GM18907 (cell line): ENCODE measurements around the gene RCVRN.

Experiments
- ATAC-seq: cut with Tn5 transposase; IDR thresholded peaks from one replicate; pipeline ENCODE4 v1.9.1; 2021; ENCODE audit warnings: mild to moderate bottlenecking, moderate library complexity; ENCODE audit not compliant: unreplicated experiment

The RCVRN gene

DNA sequence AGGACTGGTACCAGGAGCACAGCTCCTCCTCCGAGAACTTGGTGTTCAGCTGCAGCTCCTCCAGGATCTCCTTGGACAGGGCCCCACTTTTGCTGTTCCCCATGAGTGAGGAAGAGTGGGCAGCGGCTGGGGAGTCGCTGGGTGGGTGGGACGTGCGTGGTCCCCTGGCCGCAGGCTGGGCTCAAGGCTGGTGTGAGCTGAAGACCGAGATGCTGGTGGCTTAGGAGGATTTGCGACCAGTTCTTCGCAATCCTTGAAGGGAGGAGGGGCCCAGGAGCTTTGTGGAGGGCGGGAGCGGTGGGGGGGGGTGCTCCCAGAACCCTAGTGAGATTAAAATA, at the start of gene RCVRN:
TSS of gene RCVRN (minus strand) at position 194 of the 338 bp plus-strand sequence. CDS start at position 103, 91 bp downstream.
- no peak for ATAC-seq

DNA sequence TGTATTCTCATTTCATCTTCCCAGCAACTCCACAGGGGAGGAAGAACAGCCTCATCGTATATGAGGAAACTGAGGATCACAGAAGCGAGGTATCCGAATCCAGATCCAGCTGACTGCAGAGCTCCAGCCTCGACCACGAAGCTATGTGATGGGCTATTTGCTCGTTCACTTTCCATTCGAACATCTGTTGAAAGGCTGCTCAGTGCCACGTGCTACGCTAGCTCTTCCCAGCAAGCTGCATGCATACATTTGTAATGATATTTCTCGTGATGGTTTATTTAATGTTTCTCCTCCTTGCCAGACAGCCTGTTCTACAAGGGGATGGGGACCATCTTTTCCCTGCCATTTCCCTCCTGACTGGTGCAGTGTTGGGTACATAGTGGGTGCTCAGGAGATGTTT, 48.4 kb upstream of the RCVRN start:
- ATAC-seq: no peak

DNA sequence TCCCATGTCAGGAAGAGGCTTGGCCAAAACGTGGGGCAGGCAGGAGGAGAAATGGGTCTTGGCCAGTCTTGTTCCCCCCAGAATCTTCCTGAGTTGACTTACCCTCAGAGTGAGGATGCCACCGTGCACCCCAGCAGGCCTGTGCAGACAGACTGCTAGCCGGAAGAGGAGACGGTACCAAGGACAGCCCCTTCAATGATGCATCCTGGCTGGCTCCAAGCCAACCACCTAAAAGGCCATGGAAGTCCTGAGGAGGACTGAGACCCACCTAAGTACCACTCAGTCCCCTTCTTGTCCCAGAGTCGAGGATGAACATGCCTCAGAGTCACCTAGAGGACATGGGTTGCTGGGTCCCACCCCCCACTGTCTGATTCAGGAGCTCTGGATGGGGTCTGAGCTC, 46.7 kb upstream of the RCVRN start:
- ATAC-seq: no peak

DNA sequence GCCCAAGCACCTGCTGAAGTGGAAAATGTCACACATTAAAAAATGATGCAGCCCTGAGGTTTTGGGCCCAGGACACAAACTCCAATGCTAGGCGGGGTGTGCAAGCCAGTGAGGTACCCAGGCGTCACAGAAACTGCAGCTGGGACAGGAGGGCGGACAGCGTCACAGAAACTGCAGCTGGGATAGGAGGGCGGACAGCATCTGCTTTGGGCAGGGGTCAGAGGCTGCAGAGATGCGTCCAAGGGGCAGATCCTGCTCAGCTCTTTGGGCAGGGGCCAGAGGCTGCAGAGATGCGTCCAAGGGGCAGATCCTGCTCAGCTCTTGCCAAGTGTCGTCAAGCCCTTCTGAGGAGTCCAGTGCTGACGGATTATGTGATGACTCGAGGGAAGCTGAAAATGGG, 43.9 kb upstream of the RCVRN start:
- no peak for ATAC-seq

DNA sequence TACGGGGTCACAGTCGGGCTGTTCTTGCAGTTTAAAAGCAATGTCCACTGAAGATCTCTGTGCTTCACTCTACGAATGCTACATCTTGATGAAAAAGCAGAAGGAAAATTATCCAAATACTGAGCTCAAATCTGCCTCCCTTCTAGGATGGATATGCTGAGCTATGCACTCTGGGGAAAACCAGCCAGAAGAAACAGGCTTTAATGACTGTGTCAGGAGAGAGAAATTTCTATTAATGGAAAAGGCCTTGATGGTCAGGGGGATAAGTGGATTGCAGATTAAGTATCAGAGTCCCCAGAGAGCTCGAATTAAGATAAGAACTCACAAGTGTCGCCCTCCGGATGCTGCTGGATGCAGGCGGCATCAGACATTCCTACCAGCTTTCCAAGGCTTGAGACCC, 39.6 kb upstream of the RCVRN start:
- ATAC-seq: no peak

DNA sequence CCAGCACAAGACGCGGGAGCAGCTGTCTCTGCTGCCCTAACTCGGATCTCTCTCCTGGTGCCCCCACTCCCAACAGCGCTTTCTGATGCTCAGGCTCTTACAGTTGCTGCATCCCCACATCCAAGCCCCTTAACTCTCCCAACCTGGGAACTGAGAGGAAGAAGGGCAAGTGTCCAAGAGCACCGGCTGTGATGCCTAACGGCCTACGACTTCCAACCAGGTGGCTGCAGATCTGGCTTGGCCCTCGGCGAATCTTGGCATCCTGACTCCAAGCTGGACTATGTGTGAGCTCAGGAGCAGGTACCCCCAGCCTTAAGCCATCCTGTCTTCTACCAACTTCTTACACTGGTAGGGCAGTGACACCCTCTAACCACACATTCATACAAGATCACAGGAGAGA, 38.3 kb upstream of the RCVRN start:
- ATAC-seq: no peak

DNA sequence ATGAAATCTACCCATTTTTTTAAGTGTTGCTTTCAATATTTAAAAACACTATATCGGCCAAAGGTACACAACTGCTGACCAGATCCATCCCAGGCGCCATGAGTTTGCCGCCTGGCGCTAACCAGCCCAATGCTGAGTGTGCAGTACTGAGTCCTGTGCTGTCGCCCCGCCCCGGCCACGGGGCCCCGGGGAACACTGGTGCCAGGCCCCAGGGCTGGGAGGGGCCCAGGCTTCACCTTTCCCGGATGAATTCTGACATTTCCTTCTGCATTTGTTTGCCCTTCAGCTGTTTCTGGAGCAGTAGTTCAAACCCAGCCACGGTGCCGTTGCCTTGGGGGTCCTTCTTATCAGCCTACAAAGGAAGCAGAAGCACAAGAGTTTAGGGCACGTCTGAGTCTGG, 37.8 kb upstream of the RCVRN start:
- no peak for ATAC-seq

DNA sequence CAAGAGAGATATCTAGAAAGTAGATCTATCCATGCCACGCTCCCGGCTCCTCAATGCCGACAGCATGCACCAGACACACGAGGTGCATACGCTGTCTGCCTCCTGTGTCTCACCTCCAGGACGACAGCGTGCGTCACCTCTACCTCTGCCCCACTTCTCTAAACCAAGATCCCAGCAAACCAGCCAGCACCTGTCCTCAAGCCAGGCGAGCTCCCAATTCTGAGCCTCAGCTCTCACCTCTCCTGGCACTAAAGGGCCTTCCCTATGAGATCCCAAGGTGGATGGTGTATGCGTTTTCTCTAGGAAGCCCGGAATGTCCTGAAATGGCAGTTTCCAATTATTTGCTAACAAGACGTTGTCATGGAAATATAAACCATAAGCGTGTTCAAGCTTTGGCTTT, 36.2 kb upstream of the RCVRN start:
- ATAC-seq: no peak

DNA sequence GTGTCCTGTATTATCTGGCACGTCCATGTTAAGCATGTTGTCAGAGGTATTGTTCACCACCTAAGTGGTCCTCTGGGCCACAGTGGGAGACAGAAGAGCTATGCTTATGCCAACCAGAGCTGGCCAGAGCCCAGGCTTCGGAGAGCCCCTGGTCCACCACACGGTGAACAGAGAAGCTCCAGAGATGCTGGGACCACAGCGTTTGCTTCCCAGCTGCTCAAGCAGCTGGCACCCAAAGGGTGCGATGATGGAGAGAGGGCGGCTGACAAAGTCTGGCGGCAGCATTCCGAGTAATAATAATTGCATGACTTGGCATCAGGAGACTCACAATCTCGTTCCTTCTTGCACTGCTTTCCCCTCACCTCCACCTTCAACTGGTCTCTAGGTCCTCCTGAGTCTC, 35.8 kb upstream of the RCVRN start:
- ATAC-seq: no peak

DNA sequence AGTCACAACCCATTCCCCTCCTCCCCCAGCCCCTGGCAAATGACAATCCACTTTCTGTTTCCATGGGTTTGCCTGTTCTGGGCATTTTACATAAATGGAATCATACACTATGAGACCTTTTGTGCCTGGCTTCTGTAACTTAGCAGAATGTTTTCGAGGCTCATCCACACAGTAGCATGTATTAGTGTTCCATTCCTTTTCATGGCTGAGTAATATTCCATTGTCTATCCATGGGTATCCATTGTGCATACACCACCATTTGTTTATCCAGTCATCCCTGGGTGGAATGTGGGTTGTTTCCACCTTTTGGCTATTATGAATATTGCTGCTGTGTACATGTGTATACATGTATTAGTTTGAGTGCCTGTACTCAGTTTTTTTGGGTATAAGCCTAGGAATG, 33.7 kb upstream of the RCVRN start:
- no peak for ATAC-seq

DNA sequence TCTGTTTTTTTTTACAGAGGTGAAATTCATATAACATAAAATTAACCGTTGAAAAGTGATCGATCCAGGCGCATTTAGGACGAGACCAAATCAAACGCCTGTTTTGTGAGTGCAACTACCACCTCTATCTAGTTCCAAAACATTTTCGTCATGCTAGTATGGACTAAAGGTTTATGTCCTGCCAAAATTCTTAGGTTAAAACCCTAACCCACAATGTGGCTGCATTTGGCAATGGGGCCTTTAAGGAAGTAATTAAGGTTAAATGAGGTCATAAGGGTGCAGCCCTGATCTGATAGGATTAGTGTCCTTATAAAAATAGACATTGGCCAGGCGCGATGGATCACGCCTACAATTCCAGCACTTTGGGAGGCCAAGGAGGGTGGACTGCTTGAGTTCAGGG, 32.8 kb upstream of the RCVRN start:
- ATAC-seq: no peak

DNA sequence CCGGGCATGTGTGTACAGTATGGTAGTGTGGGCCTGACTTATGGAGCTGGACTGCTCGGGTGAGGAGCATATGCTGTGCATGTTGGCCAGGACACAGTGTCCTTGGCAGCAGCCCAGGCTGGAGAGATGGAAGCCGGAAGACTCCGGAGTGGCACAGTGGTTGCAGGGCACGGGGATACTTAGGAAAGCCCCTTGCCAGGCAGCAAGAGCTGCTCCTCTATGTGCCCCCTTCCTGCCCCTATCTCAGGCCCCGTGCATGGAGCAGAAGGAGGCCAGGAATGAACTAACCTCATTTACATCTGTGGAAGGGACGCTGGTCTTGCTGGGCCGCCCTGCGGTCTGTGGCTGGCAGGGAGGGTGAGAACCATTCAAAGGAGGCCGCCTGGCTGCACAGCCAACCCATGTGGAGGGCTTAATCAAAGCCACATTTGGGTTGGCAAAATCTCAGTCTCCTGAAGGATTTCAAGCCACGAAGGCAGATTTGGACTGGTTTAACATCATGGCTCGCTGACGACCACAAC, 32.2 kb upstream of the RCVRN start:
- no peak for ATAC-seq

DNA sequence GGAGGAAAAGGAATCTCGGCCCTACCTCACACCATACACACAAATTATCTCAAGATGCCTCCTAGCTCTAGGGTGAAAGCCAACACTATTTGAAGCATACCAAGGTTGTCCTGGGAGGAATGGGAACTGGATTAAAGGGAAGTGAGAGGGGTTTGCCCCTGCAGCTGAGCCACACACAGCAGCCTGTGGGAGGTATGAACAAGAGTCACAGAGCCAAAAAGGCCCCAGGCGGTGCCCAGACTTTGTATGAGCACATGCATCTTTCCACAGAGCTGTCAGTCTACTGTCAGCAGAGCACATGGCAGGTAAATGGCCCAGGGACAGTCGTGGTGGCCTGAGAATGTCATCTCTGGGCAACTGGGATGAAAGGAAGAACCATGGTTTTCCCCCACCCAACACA, 31.0 kb upstream of the RCVRN start:
- no peak for ATAC-seq

DNA sequence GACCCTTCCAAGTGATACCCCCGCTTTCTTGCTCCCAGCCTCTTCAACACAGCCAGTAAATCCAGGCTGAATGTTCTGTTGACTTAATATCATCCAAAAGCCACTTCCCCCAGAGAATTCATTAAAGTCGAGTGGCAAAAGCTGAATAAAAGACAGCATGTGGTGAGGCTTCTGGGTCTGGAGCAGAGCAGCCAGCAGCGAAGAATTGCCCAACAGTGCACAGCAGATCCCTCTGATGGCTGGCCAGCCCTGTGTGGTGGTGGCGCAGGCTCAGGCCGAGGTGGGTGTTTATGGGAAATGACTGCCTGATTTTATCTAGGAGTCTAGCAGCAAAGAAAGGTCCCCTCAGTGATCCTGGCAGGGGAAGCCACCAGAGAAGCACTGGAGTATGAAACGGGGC, 30.3 kb upstream of the RCVRN start:
- ATAC-seq: no peak

DNA sequence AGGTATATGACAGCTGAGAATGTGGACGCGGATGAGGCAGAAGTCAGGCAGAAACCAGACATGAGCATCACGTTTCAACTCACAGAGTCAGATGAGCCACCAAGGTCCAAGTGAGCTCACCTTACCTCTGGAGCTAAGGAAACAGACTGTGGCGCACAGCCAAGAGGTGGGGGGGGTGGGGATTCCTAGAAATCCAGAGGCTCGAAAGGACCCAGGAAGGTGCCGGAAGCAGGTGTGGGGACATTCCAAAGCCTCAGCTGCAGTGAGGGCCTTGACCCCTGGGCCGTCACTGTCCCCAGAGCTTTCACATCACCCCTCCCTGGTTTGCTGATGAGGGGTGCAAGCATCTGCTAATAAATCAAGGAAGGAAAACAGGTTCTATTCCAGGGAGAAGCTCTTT, 29.3 kb upstream of the RCVRN start:
- ATAC-seq: no peak

DNA sequence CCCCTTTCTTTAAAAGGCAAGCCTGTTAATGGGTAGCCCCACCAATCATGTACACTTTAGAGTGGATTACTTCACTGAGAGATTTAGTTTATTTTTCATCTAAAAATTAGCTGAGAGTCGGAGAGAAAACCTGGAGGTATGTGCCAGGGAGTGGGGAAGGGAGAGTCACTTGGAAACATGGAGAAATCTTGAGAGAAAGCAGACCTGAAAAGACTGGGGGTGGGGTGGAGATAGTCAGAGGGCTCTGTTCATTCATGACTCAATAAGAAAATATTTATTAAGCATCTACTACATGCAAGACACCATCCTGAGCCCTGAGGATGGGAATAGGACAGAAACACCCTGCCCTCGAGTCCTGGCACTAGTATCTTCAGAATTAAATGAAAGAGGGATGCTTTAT, 27.4 kb upstream of the RCVRN start:
- ATAC-seq: no peak

DNA sequence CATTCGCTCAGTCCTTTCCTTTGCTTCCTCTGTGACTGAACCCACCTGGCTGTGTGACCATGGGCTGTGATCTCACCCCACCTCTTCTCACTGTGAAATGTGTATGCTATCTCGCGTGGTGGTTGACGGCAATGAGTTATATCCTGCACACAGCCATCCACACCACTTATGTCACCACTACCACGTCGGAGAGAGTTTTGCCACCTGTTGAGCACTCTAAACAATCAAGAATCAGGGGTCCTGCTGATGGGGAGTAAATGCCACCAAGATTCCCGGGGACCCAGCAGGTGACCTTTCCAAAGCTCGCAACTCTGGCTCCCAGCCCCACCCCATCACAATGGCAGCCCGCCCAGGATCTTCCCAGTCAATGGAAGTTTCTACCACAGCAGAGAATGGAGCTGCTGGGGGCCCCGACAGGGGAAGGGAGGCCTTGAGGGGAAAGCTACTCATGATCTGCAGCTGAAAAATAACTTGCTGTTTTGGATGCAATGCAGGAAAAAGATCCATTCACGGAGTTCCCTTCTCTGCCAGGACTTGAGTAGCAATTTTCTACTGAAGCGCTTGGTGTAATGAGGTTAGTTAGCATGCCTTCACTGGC, 26.2 kb upstream of the RCVRN start:
- ATAC-seq: no peak

DNA sequence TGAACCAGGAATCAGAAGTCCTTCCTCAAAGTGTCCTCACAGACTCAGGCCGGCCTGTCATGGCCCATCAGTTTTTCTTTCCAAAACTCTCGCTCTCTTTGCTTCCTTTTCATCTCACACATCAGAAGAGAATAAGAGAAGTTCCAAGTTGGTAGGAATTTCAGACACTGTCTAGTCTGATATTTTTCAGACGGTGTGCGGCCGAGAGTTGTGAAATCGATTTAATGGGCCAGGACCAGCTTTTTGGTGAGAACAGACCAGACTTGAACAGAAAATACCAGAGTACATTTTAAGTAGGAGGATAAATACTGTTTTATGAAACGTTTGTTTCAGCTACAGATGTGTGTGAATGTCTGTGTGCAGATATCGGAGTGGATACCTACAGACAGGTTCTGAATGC, 24.8 kb upstream of the RCVRN start:
- ATAC-seq: no peak

DNA sequence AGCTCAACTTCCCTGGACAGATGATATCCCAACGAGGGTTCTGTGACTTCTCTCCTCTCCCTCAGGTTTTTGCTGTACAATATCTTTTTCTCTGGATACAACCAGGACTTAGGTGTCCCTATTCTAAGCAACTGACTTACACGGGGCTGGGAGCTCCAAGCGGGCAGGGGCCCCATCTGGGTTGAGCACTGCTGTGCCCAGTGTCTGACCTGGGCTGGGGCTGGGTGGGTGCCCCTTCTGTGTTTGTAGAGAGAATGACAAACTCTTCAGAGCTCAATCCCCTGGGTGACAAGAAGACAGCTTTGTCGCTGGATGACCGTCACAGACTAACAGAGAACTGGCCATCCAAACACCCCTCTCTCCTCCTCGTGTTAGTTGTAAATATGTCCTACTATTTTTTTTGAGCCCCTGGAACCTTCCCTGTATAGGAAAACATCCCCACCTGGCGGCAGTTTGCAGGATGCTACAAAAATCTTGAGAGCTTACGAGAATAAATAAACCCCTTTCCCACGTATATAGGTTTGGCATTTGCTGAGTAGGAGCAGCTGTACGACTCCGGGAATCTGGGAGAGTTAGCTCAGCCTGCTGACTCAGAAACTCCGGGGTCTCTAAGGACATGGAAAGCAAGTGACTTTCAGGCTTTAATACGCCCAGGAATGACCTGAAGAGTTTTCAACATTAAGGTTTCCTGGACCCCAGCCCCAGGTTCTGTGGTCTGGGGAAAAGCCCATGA, 23.7 kb upstream of the RCVRN start:
- no peak for ATAC-seq

DNA sequence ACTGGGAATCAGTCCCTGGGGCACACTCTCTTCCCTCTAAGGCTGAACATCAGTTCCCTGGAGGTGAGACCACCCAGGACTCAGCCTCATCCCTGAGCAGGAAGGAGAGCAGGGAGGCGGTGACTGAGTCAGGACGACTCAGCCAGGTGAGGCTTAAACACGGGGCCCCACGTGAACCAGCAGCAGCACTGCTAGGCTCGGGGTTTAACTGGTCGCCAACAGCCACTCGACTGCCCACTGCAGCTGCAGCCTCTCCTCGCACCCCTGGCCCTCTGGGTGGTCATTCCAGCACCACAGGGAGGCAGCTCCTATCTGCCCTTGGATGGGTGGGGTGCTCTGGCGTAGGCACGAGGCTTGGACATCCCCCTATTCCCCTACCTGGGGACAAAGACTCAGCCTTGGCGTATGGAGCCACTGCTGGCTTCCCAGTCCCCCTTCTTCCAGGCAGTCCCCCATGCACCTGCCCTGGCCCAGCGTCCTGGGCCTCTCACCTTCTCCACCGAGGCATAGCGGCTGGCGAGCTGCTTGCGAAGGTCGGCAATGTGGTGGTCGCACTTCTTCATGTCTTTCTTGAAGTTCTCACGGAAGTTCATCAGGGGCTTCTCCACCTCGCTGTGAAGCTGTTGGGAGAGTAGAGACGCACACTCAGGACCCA, 21.2 kb upstream of the RCVRN start:
- ATAC-seq: no peak

DNA sequence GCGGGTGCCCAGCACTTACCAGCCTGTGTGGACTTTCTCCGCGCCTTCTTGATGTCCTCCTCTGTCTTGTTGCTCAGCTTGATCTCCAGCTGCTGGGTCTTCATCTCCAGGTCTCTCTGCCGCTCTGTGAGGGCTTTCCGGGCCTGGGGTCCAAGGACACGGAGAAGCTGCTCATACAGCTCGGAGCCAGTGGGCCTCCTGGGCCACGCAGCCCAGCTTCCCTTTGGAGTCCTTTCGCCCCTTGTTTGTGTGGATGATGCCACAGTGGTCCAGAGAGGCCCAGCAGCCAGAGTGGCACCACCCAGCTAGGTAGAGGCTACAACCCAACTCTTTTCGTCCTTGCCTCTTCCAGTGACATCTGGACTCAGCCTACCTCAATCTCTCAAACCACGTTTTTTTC, 20.4 kb upstream of the RCVRN start:
- ATAC-seq: no peak

DNA sequence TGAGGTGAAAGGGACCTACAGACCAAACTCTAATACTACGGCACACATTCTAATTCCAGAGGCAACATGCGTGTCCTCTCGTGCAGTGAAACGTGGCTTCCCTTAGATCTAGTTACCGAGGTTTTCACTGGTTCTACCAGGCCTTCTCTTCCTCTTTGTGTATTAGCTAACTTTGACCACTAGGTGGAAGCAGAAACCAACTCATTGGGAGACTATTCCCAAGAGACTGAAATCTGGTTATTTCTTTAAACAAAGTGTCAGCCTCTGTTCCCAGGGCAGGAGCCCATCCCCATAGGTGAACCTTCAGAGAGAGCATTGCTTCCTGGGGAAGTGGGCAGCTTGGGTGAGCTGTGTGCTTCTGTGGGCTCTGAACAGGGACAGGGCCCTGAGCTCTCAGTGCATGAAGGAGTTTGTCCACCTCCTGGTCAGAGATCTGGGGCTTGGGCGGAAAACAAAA, 19.7 kb upstream of the RCVRN start:
- peak; percentile 78 for ATAC-seq
